Tibial artery (tissue), 4 donors: ENCODE measurements around the gene SLU7.

Experiments used
- DNase-seq, 2 donors: peaks; one replicate each; pipeline ENCODE4 v3.0.0-alpha.2; 2019
- H3K27ac ChIP-seq, 2 donors: fragments of 200-600 bp; sonication (generic) in 1 of 2; 1 replicate in 1 of 2; 2 replicates in 1 of 2; pipeline ENCODE4 v1.5.1; 2018 to 2019; ENCODE audit warnings: mild to moderate bottlenecking in 1 of 2
- H3K27me3 ChIP-seq, 2 donors: fragments of 200-600 bp; sonication (generic) in 1 of 2; one replicate each; pipeline versions ENCODE4 v1.5.1 to v1.6.0; 2016 to 2019
- H3K36me3 ChIP-seq, 3 donors: fragments of 200-600 bp; sonication (generic) in 2 of 3; one replicate each; pipeline ENCODE4 v1.5.1; 2016 to 2019; ENCODE audit warnings: mild to moderate bottlenecking in 2 of 3
- H3K4me1 ChIP-seq, 4 donors: fragments of 200-600 bp; sonication (generic) in 2 of 4; 1 replicate in 3 of 4; 2 replicates in 1 of 4; pipeline ENCODE4 v1.5.1; 2016 to 2019
- H3K4me3 ChIP-seq, 2 donors: fragments of 200-600 bp; sonication (generic) in 1 of 2; 1 replicate in 1 of 2; 2 replicates in 1 of 2; pipeline ENCODE4 v1.5.1; 2018 to 2019; ENCODE audit warnings: mild to moderate bottlenecking in 2 of 2
- H3K9me3 ChIP-seq, 3 donors: fragments of 200-600 bp; sonication (generic) in 1 of 3; one replicate each; pipeline ENCODE4 v1.5.1; 2016 to 2019
- CTCF ChIP-seq, 2 experiments: fragments of 200-600 bp in 1 of 2; fragments of 450-650 bp in 1 of 2; IDR thresholded peaks; one replicate each; pipeline ENCODE4 v1.5.1; 2017 to 2019; ENCODE audit warnings: antibody characterized with exemption in 2 of 2, mild to moderate bottlenecking in 1 of 2, moderate library complexity in 1 of 2
- intact Hi-C: fragments of 100-400 bp; cut with DNase I; formaldehyde crosslinking; loops from one replicate; pipeline ENCODE4 v1.15.0; 2023; ENCODE audit warnings: low total_unique reads

The SLU7 gene

GRCh38 chr5:160357861-160358411 is 60.9 kb downstream of the SLU7 start:
- intact Hi-C loops: no loop called here
- no peak for TF ChIP-seq CTCF (IDR thresholded peaks at IDR 0.05)
- DNase-seq: peak; percentile 43 to 81
- Histone ChIP-seq H3K4me1 (peaks cover 0 to 74% (median 46%) of the 10 kb centered on the region in 4 donors), H3K9me3 (no peaks in the 10 kb centered on the region), H3K4me3 (peak overlapping the region; percentile 32 to 38), H3K36me3 (no peaks in the 10 kb centered on the region), H3K27me3 (no peaks in the 10 kb centered on the region), H3K27ac (peak overlapping the region; percentile 81 to 95)

GRCh38 chr5:160357394-160357793 is 61.5 kb downstream of the SLU7 start:
- intact Hi-C loops: no loop called here
- H3K4me3 ChIP-seq: peak overlapping the region; percentile 32 to 38
- no peaks in the 10 kb centered on the region for H3K27me3 ChIP-seq
- H3K4me1 ChIP-seq: peaks cover 0 to 68% (median 42%) of the 10 kb centered on the region in 4 donors
- H3K36me3 ChIP-seq: no peaks in the 10 kb centered on the region
- H3K27ac ChIP-seq: peak overlapping the region; percentile 81 to 95
- no peak for DNase-seq
- no peak for TF ChIP-seq CTCF (IDR thresholded peaks at IDR 0.05)
- H3K9me3 ChIP-seq: no peaks in the 10 kb centered on the region

- intact Hi-C loops: no loop called here
- peaks cover 0 to 62% (median 39%) of the 10 kb centered on the region in 4 donors for H3K4me1 ChIP-seq
- no peak for TF ChIP-seq CTCF (IDR thresholded peaks at IDR 0.05)
- H3K27ac ChIP-seq: peak overlapping the region; percentile 81 to 95
- DNase-seq: no peak
- no peak overlapping the region for H3K4me3 ChIP-seq
- H3K9me3 ChIP-seq: no peaks in the 10 kb centered on the region
- H3K36me3 ChIP-seq: no peaks in the 10 kb centered on the region
- no peaks in the 10 kb centered on the region for H3K27me3 ChIP-seq
Measured at GRCh38 chr5:160356550-160357347, 62.1 kb downstream of the SLU7 start.

GRCh38 chr5:160354666-160355065 is 64.2 kb downstream of the SLU7 start:
- peaks cover 0 to under 1% (median 0%) of the 10 kb centered on the region in 3 donors for H3K36me3 ChIP-seq
- no peak for TF ChIP-seq CTCF (IDR thresholded peaks at IDR 0.05)
- intact Hi-C loops: no loop called here
- H3K27me3 ChIP-seq: no peaks in the 10 kb centered on the region
- no peak overlapping the region for H3K4me3 ChIP-seq
- peaks cover 0 to 46% (median 31%) of the 10 kb centered on the region in 4 donors for H3K4me1 ChIP-seq
- peak in 1 of 2 donors; percentile 43 for DNase-seq
- H3K9me3 ChIP-seq: no peaks in the 10 kb centered on the region
- no peak overlapping the region for H3K27ac ChIP-seq

- Histone ChIP-seq H3K36me3 (peaks cover 0 to 11% (median 0%) of the 10 kb centered on the region in 3 donors), H3K4me1 (peaks cover 0 to 33% (median 18%) of the 10 kb centered on the region in 4 donors), H3K9me3 (no peaks in the 10 kb centered on the region), H3K27me3 (no peaks in the 10 kb centered on the region), H3K4me3 (no peak overlapping the region), H3K27ac (peak overlapping the region in 1 of 2 donors; percentile 67)
- intact Hi-C loops: no loop called here
- peak; percentile 72 to 89 for DNase-seq
- no peak for TF ChIP-seq CTCF (IDR thresholded peaks at IDR 0.05)
Measured at GRCh38 chr5:160353379-160353778, 65.5 kb downstream of the SLU7 start.
